Activated naive CD4-positive, alpha-beta T cell treated with anti-CD3 and anti-CD28 coated beads for 36 hours (primary cell): ENCODE data around the gene HDHD5. TPM values are rescaled to one million over a fixed set of nuclear protein-coding genes. Genes with fewer than 3 reads are reported as not detected.
A peak's percentile ranks its signal among the peaks of the same experiment; 100 is the strongest.

ENCODE experiments used
- CTCF ChIA-PET: fragments of 350-600 bp; sonication (Branson Sonifier 250); formaldehyde crosslinking; loops from one replicate; lab custom pipeline; 2021; ENCODE audit warnings: antibody characterized with exemption; lab: Charles Lee
- DNase-seq: peaks from one replicate; pipeline ENCODE4 v3.0.0-alpha.2; 2020
- H3K27ac Mint-ChIP-seq: one replicate; pipeline ENCODE4 v1.8.0; 2021; ENCODE audit warnings: mild to moderate bottlenecking, mixed read lengths
- H3K27me3 Mint-ChIP-seq: one replicate; pipeline ENCODE4 v1.8.0; 2021; ENCODE audit warnings: low read depth, mixed read lengths
- H3K36me3 Mint-ChIP-seq: one replicate; pipeline ENCODE4 v1.8.0; 2021; ENCODE audit warnings: low read depth, mixed read lengths
- H3K4me1 Mint-ChIP-seq: one replicate; pipeline ENCODE4 v1.8.0; 2021; ENCODE audit warnings: low read depth, mixed read lengths
- H3K4me3 Mint-ChIP-seq: one replicate; pipeline ENCODE4 v1.8.0; 2021; ENCODE audit warnings: mild to moderate bottlenecking, moderate library complexity, mixed read lengths
- H3K9me3 Mint-ChIP-seq: one replicate; pipeline ENCODE4 v1.8.0; 2021; ENCODE audit warnings: mixed read lengths
- intact Hi-C: fragments of 100-400 bp; cut with micrococcal nuclease; formaldehyde crosslinking; loops from one replicate; pipeline ENCODE4 v1.15.1; 2023
- total RNA-seq, 2 experiments: library from RNA; stranded (reverse); gene quantifications; one replicate each; pipeline ENCODE4 v1.2.3, GENCODE V29; 2021

Gene HDHD5
- total RNA-seq, 2 experiments from 2014 or later = 40.1 to 43.7 TPM

- CTCF ChIA-PET = interaction anchor here (0.6 to 4.8 kb wide), 67 partner anchors 9 to 467 kb away, joined by 3 to 85 read pairs (median 4); partner anchors contain the start of genes ADA2, BCL2L13 and HDHD5
- H3K27ac Mint-ChIP-seq = no peak overlapping the region
- H3K4me3 Mint-ChIP-seq = peak overlapping the region; percentile 78
- no peaks in the 10 kb centered on the region for H3K27me3 Mint-ChIP-seq
- no peaks in the 10 kb centered on the region for H3K9me3 Mint-ChIP-seq
- intact Hi-C loops = loop anchor here (2.0 to 5.0 kb wide), 2 partner anchors 45 to 905 kb away; partner anchors contain the start of genes ADA2 and PEX26
- DNase-seq = no peak
- H3K4me1 Mint-ChIP-seq = peaks cover 5% of the 10 kb centered on the region
- H3K36me3 Mint-ChIP-seq = no peaks in the 10 kb centered on the region
Observed at GRCh38 chr22:17172029-17172833, 13.2 kb upstream of the HDHD5 start.

- Mint-ChIP-seq H3K27ac (peak overlapping the region; percentile 44), H3K4me3 (peak overlapping the region; percentile 78), H3K4me1 (peaks cover 5% of the 10 kb centered on the region), H3K36me3 (no peaks in the 10 kb centered on the region), H3K27me3 (no peaks in the 10 kb centered on the region), H3K9me3 (no peaks in the 10 kb centered on the region)
- CTCF ChIA-PET = interaction anchor here (0.6 to 4.8 kb wide), 66 partner anchors 9 to 468 kb away, joined by 3 to 85 read pairs (median 4); partner anchors contain the start of genes BCL2L13 and HDHD5
- peak; percentile 83 for DNase-seq
- intact Hi-C loops = loop anchor here (1.0 to 5.0 kb wide), 6 partner anchors 15 to 905 kb away; partner anchors contain the start of genes ADA2 and PEX26
Observed at GRCh38 chr22:17171153-17172028, 12.3 kb upstream of the HDHD5 start.

GRCh38 chr22:17167486-17167885 is 8.4 kb upstream of the HDHD5 start:
- Mint-ChIP-seq H3K4me1 (peaks cover 5% of the 10 kb centered on the region), H3K4me3 (no peak overlapping the region), H3K27ac (no peak overlapping the region), H3K27me3 (no peaks in the 10 kb centered on the region), H3K36me3 (no peaks in the 10 kb centered on the region), H3K9me3 (no peaks in the 10 kb centered on the region)
- CTCF ChIA-PET = interaction anchor here (0.6 to 2.4 kb wide), 5 partner anchors 10 to 334 kb away, joined by 3 to 7 read pairs (median 4); no protein-coding TSS in a partner anchor
- DNase-seq = no peak
- intact Hi-C loops = no loop called here

GRCh38 chr22:17164392-17165024 is 5.4 kb upstream of the HDHD5 start:
- CTCF ChIA-PET = interaction anchor here (0.6 to 5.4 kb wide), 2 partner anchors 8 to 114 kb away, joined by 5 to 46 read pairs; no protein-coding TSS in a partner anchor
- Mint-ChIP-seq H3K27me3 (no peaks in the 10 kb centered on the region), H3K36me3 (no peaks in the 10 kb centered on the region), H3K4me1 (peaks cover 5% of the 10 kb centered on the region), H3K4me3 (no peak overlapping the region), H3K27ac (no peak overlapping the region), H3K9me3 (no peaks in the 10 kb centered on the region)
- no peak for DNase-seq
- intact Hi-C loops = no loop called here

- CTCF ChIA-PET = interaction anchor here (0.7 to 5.4 kb wide), 2 partner anchors 10 to 56 kb away, joined by 3 to 46 read pairs; no protein-coding TSS in a partner anchor
- Mint-ChIP-seq H3K36me3 (no peaks in the 10 kb centered on the region), H3K4me3 (no peak overlapping the region), H3K9me3 (no peaks in the 10 kb centered on the region), H3K27me3 (no peaks in the 10 kb centered on the region), H3K27ac (no peak overlapping the region), H3K4me1 (peaks cover 13% of the 10 kb centered on the region)
- no peak for DNase-seq
- intact Hi-C loops = no loop called here
Observed at GRCh38 chr22:17162731-17163130, 3.7 kb upstream of the HDHD5 start.

GRCh38 chr22:17161991-17162390 is 2.9 kb upstream of the HDHD5 start:
- intact Hi-C loops = no loop called here
- H3K4me1 Mint-ChIP-seq = peaks cover 18% of the 10 kb centered on the region
- no peak for DNase-seq
- no peaks in the 10 kb centered on the region for H3K9me3 Mint-ChIP-seq
- no peaks in the 10 kb centered on the region for H3K27me3 Mint-ChIP-seq
- H3K27ac Mint-ChIP-seq = no peak overlapping the region
- H3K36me3 Mint-ChIP-seq = no peaks in the 10 kb centered on the region
- CTCF ChIA-PET = interaction anchor here (0.6 to 5.4 kb wide), 3 partner anchors 9 to 638 kb away, joined by 3 to 46 read pairs (median 3); no protein-coding TSS in a partner anchor
- H3K4me3 Mint-ChIP-seq = no peak overlapping the region

- peak; percentile 86 for DNase-seq
- peak overlapping the region; percentile 78 for H3K27ac Mint-ChIP-seq
- intact Hi-C loops = loop anchor here (1.0 to 5.0 kb wide), 7 partner anchors 39 to 469 kb away; partner anchors contain the start of genes ATP6V1E1, IL17RA and TMEM121B
- H3K4me3 Mint-ChIP-seq = peak overlapping the region; percentile 84
- no peaks in the 10 kb centered on the region for H3K9me3 Mint-ChIP-seq
- no peaks in the 10 kb centered on the region for H3K27me3 Mint-ChIP-seq
- peaks cover 37% of the 10 kb centered on the region for H3K4me1 Mint-ChIP-seq
- H3K36me3 Mint-ChIP-seq = peaks cover 7% of the 10 kb centered on the region
- CTCF ChIA-PET = interaction anchor here (0.6 to 5.4 kb wide), 3 partner anchors 10 to 70 kb away, joined by 3 to 46 read pairs (median 4); no protein-coding TSS in a partner anchor
Observed at GRCh38 chr22:17159504-17159951, 451 bp upstream of the HDHD5 start.

- CTCF ChIA-PET = interaction anchor here (1.4 to 2.1 kb wide), 3 partner anchors 14 to 344 kb away, joined by 4 to 20 read pairs (median 6); no protein-coding TSS in a partner anchor
- no peak for DNase-seq
- Mint-ChIP-seq H3K9me3 (no peaks in the 10 kb centered on the region), H3K4me3 (peak overlapping the region; percentile 82), H3K4me1 (peaks cover 38% of the 10 kb centered on the region), H3K36me3 (peaks cover 7% of the 10 kb centered on the region), H3K27me3 (no peaks in the 10 kb centered on the region), H3K27ac (peak overlapping the region; percentile 72)
- intact Hi-C loops = loop anchor here (2.0 to 5.0 kb wide), 4 partner anchors 37 to 471 kb away; partner anchors contain the start of genes ATP6V1E1 and TMEM121B
Observed at GRCh38 chr22:17158176-17158567, 905 bp downstream of the HDHD5 start.

- Mint-ChIP-seq H3K36me3 (peaks cover 7% of the 10 kb centered on the region), H3K4me1 (peaks cover 41% of the 10 kb centered on the region), H3K9me3 (no peaks in the 10 kb centered on the region), H3K27ac (no peak overlapping the region), H3K27me3 (no peaks in the 10 kb centered on the region), H3K4me3 (peak overlapping the region; percentile 82)
- intact Hi-C loops = loop anchor here (2.0 to 5.0 kb wide), 4 partner anchors 37 to 471 kb away; partner anchors contain the start of genes ATP6V1E1 and TMEM121B
- no peak for DNase-seq
- CTCF ChIA-PET = interaction anchor here (1.0 to 2.1 kb wide), 4 partner anchors 14 to 344 kb away, joined by 4 to 20 read pairs (median 5); no protein-coding TSS in a partner anchor
Observed at GRCh38 chr22:17157714-17158113, 1.4 kb downstream of the HDHD5 start.

GRCh38 chr22:17155941-17156340 is 3.1 kb downstream of the HDHD5 start:
- intact Hi-C loops = loop anchor here (1.0 to 5.0 kb wide), 2 partner anchors 15 to 239 kb away; no protein-coding TSS in a partner anchor
- no peaks in the 10 kb centered on the region for H3K9me3 Mint-ChIP-seq
- CTCF ChIA-PET = interaction anchor here (0.6 to 1.3 kb wide), 2 partner anchors 58 to 81 kb away, joined by 4 read pairs; no protein-coding TSS in a partner anchor
- H3K4me1 Mint-ChIP-seq = peaks cover 50% of the 10 kb centered on the region
- H3K27ac Mint-ChIP-seq = no peak overlapping the region
- no peak for DNase-seq
- no peaks in the 10 kb centered on the region for H3K27me3 Mint-ChIP-seq
- peak overlapping the region; percentile 49 for H3K4me3 Mint-ChIP-seq
- peaks cover 10% of the 10 kb centered on the region for H3K36me3 Mint-ChIP-seq

- H3K4me3 Mint-ChIP-seq = no peak overlapping the region
- intact Hi-C loops = no loop called here
- H3K9me3 Mint-ChIP-seq = no peaks in the 10 kb centered on the region
- H3K36me3 Mint-ChIP-seq = peaks cover 10% of the 10 kb centered on the region
- CTCF ChIA-PET = interaction anchor here (0.5 kb wide), 1 partner anchor 9 kb away, joined by 3 read pairs; no protein-coding TSS in a partner anchor
- no peaks in the 10 kb centered on the region for H3K27me3 Mint-ChIP-seq
- no peak overlapping the region for H3K27ac Mint-ChIP-seq
- no peak for DNase-seq
- H3K4me1 Mint-ChIP-seq = peaks cover 40% of the 10 kb centered on the region
Observed at GRCh38 chr22:17152971-17153370, 6.1 kb downstream of the HDHD5 start.
